ENCODE measurements around the gene GTPBP6.
"Not testable (repeated sequence)": the region's sequence is repeated elsewhere in the genome, so short reads cannot be mapped to it uniquely, and the experiment has no call there.

The GTPBP6 gene

DNA sequence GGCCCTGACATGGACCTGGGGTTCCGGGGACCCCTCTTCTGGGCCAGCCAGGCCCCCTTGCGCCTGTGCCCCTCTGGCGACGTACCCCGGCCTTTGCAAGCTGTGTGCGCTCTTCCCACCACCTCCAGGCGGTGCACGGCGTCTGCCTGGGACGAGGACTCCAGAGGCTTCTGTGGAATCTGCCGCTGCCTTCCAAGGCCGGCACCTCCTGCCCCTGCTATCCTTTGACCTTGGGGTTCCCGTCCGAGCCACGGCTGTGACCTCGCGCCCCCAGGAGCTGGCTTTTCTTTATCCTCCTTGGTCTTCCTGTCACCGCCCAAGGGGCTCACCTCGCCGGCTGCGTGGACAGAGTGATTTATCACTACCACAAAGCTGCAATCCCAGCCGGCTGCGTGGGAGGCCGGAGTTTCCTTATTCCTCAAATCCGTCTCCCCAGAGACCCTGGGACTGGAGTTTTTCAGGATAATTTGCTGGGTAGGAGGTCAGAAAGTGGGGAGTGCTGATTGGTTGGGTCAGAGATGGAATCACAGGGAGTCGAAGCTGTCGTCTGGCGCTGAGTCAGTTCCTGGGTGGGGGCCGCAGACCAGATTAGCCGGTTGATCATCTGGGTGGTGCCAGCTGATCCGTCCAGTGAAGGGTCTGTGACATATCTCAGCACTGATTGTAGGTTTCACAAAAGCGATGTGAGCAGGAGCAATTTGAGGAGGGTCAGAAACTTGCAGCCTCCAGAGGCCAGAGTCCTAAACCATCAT is 57.3 kb downstream of the GTPBP6 start:
- DNase-seq: no peak

DNA sequence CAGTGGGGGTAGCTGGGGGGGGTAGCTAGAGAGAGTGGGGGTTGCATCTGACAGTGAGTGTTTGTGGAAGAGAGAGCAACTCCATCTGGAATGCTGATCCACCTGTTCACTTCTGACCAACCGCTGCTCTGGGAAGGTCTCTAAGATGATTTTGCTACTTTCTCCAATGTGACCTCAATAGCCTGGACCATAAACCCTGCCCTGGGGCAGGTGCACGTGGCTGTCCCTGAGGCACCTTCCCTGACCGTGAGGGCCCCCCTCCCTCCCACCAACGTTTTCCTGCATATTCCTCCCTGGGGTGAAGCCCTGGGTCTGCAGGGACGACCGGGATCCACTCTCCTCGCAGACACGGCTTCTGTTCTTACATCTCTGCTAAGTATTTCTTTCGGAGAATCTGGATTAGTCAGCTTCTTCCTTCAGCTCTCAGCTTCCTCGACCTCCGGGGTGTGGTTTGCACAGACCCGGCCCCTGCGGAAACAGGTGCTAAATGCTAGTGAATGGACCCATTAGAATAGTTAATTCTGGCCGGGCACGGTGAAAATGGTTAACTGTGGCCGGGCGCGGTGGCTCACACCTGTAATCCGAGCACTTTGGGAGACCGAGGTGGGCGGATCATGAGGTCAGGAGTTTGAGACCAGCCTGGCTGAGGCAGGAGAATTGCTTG is 58.8 kb downstream of the GTPBP6 start:
- no peak for DNase-seq

DNA sequence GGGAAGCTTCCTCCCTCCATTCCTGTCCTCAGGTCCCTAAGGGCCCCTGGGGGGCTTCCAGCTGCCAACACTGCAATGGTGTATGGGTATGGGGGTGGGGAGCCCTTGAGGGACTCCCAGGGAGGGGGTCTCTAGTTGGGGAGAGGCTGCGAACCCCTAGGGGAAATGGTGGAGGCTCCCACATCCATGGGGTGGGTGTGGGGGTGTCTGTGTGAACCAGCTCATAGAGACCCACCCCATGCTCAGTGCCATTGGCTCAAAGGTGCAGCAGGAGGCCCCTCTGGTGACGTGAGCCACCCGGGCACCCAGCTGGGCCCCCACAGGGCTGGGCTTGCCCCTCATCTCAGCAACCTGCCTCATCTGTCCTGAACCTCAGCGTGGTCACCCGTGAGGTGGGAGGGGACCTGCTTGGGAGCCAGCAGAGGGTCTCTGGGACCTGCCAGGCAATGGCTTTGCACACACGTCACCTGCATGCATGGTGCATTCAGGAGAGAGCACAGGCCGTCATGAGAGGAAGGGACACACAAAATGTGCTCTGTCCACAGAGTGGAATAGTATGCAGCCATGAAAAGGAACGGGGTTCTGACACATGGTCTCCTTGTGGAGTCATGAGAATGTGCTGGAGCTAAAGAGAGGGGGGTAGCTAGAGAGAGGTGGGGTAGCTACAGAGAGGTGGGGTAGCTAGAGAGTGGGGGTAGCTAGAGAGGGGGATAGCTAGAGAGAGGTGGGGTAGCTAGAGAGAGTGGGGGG is 60.1 kb downstream of the GTPBP6 start:
- no peak for DNase-seq

DNA sequence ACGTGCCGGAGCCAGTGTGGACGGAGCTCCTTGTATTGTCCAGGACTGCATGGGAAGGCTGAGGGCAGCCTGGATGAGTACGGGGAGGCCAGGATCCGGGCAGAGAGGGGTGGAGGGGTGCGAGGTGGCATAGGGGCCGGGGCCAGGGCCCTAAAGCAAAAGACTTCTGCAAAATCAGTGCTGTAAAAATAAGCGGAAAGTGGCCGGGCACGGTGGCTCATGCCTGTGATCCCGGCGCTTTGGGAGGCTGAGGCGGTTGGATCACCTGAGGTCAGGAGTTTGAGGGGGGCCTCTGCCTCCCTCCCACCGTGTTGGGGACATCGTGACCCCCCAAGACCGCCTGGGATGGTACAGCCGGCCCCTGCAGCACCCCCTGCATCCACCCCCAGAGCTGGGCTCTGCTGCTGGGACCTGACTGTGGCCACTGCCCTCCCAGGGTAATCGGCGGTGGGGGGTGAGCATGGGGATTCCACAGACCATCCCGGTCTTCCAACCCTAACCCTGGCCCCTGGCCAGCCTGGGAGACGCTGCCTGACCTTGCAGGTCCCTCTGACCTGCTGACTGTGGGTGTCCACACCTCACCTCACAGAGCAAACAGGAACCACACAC is 60.8 kb downstream of the GTPBP6 start:
- no peak for DNase-seq

DNA sequence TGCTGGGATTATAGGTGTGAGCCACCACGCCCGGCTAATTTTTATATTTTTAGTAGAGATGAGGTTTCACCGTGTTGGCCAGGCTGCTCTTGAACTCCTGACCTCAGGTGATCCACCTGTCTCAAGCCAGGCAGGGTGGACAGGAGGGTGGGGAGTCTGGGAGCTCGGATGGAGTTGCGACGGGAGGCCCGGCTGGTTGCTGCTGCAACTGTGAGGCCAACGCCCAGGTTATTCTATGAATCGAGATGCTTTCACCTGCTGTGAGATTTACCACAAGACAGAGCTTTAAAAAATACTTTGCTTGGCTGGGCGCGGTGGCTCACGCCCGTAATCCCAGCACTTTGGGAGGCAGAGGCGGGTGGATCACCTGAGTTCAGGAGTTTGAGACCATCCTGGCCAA is 61.5 kb downstream of the GTPBP6 start:
- DNase-seq: not testable (repeated sequence)

DNA sequence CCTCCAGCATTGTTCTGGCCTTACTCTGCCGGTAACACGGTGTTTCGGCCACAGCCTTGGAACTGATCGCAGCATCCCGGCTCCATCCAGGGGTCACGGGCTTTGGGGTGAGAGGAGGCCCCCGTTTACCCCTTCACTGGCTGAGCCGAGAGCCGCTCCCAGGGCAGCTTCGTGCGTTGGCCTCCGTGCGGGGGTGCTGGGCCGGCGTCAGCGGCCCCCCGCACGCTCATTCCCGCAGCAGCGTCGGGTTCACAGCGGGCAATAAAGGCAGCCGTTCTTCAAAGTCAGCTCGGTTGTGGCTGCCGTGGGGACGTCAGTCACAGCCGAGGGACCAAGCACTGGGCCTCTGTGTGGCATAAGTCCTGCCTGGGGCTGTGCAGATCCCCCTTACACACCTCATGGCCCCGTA is 62.7 kb downstream of the GTPBP6 start:
- DNase-seq: no peak
